Skin epidermis (tissue), 12 donors: ENCODE results near the gene MAN2A2.

Experiments
- H3K27ac ChIP-seq, 21 experiments: fragments of 200-600 bp; sonication (generic) in 11 of 21; one replicate each; pipeline ENCODE4 v1.5.0; 2020; ENCODE audit warnings: mild to moderate bottlenecking in 3 of 21, inconsistent platforms in 2 of 21, moderate library complexity in 2 of 21
- H3K4me3 ChIP-seq, 7 experiments: fragments of 200-600 bp; sonication (generic) in 2 of 7; one replicate each; pipeline ENCODE4 v1.5.0; 2020; ENCODE audit warnings: inconsistent platforms in 2 of 7, mild to moderate bottlenecking in 2 of 7, moderate library complexity in 1 of 7

Gene MAN2A2

GRCh38 chr15:90932660-90932991, 29.5 kb downstream of the MAN2A2 start:
- H3K27ac ChIP-seq: peak overlapping the region in 17 of 21 experiments; percentile 73 to 94 (median 90)

GRCh38 chr15:90933301-90933700, 30.2 kb downstream of the MAN2A2 start:
- Histone ChIP-seq H3K27ac (peak overlapping the region in 2 of 21 experiments; percentile 87 to 90), H3K4me3 (no peak overlapping the region)

More at GRCh38 chr15:90932660-90932991, 29.5 kb downstream of the MAN2A2 start:
- H3K4me3 ChIP-seq: peak overlapping the region in 6 of 7 experiments; percentile 57 to 89 (median 76)

- H3K27ac ChIP-seq: peak overlapping the region in 19 of 21 experiments; percentile 60 to 92 (median 85)
- H3K4me3 ChIP-seq: peak overlapping the region; percentile 59 to 82 (median 77)
Observed at GRCh38 chr15:90934256-90934948, 31.3 kb downstream of the MAN2A2 start.

- peak within 1 kb of the TSS; percentile 47 to 92 (median 84) for H3K27ac ChIP-seq
- H3K4me3 ChIP-seq: peak within 1 kb of the TSS; percentile 59 to 82 (median 77)
Observed at GRCh38 chr15:90934949-90935751, 32.0 kb downstream of the MAN2A2 start, which contains the start of gene UNC45A. Gene UNC45A (plus strand): TSS chr15:90935285. CDS start chr15:90935325, 40 bp downstream.

GRCh38 chr15:90936823-90937222, 33.7 kb downstream of the MAN2A2 start:
- no peak overlapping the region for H3K4me3 ChIP-seq
- H3K27ac ChIP-seq: no peak overlapping the region

- no peak overlapping the region for H3K4me3 ChIP-seq
- no peak overlapping the region for H3K27ac ChIP-seq
Observed at GRCh38 chr15:90938261-90938660, 35.2 kb downstream of the MAN2A2 start.

- no peak overlapping the region for H3K27ac ChIP-seq
- no peak overlapping the region for H3K4me3 ChIP-seq
Observed at GRCh38 chr15:90939756-90940155, 36.7 kb downstream of the MAN2A2 start.

- Histone ChIP-seq H3K27ac (no peak overlapping the region), H3K4me3 (no peak overlapping the region)
Observed at GRCh38 chr15:90941038-90941437, 37.9 kb downstream of the MAN2A2 start.

GRCh38 chr15:90942354-90943120, 39.4 kb downstream of the MAN2A2 start:
- no peak overlapping the region for H3K4me3 ChIP-seq
- H3K27ac ChIP-seq: no peak overlapping the region

GRCh38 chr15:90945091-90945490, 42.0 kb downstream of the MAN2A2 start:
- Histone ChIP-seq H3K4me3 (no peak overlapping the region), H3K27ac (no peak overlapping the region)

- Histone ChIP-seq H3K4me3 (no peak overlapping the region), H3K27ac (no peak overlapping the region)
Observed at GRCh38 chr15:90946538-90946937, 43.4 kb downstream of the MAN2A2 start.

GRCh38 chr15:90946941-90947576, 44.0 kb downstream of the MAN2A2 start:
- no peak overlapping the region for H3K4me3 ChIP-seq
- H3K27ac ChIP-seq: no peak overlapping the region

GRCh38 chr15:90947577-90948357, 44.7 kb downstream of the MAN2A2 start:
- H3K4me3 ChIP-seq: no peak overlapping the region
- no peak overlapping the region for H3K27ac ChIP-seq

- Histone ChIP-seq H3K4me3 (no peak overlapping the region), H3K27ac (no peak overlapping the region)
Observed at GRCh38 chr15:90948506-90948905, 45.4 kb downstream of the MAN2A2 start.

- peak overlapping the region in 4 of 21 experiments; percentile 4 to 54 (median 36) for H3K27ac ChIP-seq
- H3K4me3 ChIP-seq: no peak overlapping the region
Observed at GRCh38 chr15:90949979-90950675, 47.0 kb downstream of the MAN2A2 start.

GRCh38 chr15:90950676-90951075, 47.6 kb downstream of the MAN2A2 start:
- Histone ChIP-seq H3K4me3 (no peak overlapping the region), H3K27ac (no peak overlapping the region)

GRCh38 chr15:90952901-90953677, 50.0 kb downstream of the MAN2A2 start:
- Histone ChIP-seq H3K27ac (no peak overlapping the region), H3K4me3 (no peak overlapping the region)
